Left ventricle myocardium superior (tissue), 1 donor: ENCODE measurements around the gene AMFR. TPM values are rescaled to one million over a fixed set of nuclear protein-coding genes. Genes with fewer than 3 reads are reported as not detected.
A peak's percentile ranks its signal among the peaks of the same experiment; 100 is the strongest.

Experiments
- ATAC-seq: fragments of 200-7000 bp; cut with Tn5 transposase; one replicate; pipeline ENCODE4 v1.9.1; 2020; ENCODE audit warnings: mild to moderate bottlenecking, moderate library complexity
- DNase-seq: peaks from one replicate; pipeline ENCODE4 v3.0.0-alpha.2; 2020
- intact Hi-C: fragments of 100-400 bp; cut with micrococcal nuclease; formaldehyde crosslinking; loops from one replicate; pipeline ENCODE4 v1.11.0; 2022
- total RNA-seq: library from RNA; stranded (reverse); fragmentation: NEBNext Ultra II Directional; extraction: Animal tissue kit (Norgen Biotek cat#: 25700); gene quantifications from one replicate; pipeline ENCODE4 v1.2.1, GENCODE V29; 2021
- donor health status: DM: no; HTN: yes; CAD: no; lungs with severe emphysema.

Gene AMFR
- total RNA-seq, 1 donor from 2014 or later, result 59.1 TPM

DNA sequence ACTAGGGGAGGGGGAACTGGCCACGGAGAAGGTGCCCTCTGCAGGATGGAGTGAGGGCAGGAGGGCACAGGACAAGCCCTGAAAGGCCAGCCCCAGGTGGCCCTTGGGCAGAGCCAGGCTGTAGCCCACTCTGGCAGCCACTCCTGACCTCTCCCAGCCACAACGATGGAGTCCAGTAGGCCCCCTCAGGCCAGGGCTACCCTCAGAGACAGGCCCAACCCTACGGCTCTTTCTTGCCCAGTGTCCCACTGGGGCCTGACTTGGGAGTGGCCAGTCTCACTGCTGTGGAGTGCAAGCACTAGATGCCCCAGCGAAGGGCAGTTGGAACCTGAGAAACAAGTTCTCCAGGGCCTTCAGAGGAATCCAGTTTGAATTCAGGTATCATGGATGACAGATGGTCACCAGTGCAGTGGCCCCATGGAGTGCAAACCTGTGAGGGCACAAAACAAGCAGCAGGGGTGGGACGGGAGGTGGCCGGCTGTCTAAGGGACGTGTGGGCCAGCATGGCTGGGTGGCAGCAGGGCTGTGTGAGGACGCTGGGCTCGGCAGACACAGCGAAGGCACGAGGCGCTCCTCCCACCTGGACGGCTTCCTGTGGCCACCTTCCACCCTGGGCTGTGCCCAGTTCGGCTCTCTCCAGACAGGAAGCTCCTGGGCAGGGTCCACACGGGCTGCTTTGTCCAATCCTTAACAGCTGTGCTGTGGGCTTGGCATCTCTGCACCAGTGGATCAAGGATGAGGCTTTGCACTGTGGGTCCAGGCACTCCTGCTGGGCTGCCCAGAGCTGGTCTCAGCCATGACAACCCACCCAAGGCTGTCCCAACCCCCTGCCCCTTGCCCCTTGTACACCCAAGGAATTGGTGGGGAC, 72.1 kb downstream of the AMFR start:
- DNase-seq, result peak; percentile 19
- intact Hi-C loops, result no loop called here

DNA sequence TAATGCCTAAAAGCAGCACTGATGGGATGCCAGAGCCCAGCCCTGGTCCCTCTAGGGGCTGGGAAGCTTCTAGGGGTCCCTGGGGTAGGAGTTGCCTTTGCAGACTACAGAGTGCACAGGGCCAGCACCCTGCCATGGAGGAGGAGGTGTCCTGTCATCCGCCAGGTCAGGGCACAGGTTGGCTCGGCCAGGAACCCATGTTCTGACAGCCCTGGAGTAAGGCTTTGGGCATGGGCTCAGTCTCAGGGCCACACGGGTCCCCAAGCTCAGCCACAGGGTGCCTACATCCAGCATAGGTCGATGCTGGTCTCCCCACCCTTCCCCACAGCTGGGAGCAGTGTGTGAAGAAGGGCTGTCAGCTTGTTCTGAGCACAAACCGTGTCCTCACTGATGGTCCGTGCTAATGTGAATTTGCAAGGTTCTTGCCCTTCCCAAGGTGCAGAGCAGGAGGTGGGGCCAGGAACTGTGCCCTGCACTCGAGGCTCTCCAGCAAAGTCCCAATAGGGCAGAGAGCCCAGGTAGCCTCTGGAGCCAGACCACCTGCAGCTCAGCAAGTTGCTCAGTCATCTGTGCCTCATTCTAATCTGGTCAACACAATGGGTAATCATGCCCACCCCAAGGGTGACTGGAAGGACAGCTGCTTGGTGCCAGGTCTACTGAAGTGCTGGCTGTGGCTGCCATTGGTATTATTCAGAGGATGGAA, 72.8 kb downstream of the AMFR start:
- ATAC-seq (no peak), DNase-seq (no peak)
- intact Hi-C loops, result no loop called here

More for the DNA sequence above, 72.1 kb downstream of the AMFR start:
- ATAC-seq, result no peak

DNA sequence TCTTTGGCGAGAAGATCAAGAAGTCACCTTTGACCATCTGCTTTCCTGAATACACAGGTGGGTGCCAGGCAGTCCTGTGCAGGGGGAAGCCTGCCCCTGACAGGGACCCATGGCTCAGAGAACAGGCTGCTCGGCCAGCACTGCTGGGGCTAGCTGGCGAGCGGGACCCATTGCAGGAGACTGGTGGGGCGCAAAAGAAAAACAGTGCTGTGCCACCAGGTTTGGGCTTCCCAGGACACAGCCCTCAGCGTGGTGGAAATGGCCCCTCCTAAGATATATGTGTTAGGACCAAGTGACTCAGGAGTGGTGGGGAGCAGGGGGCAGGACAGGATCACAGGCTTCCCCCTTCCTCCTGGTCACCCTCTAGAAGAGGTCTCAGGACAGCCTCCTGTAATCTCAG, 73.9 kb downstream of the AMFR start:
- ATAC-seq, result no peak
- no peak for DNase-seq
- intact Hi-C loops, result no loop called here

DNA sequence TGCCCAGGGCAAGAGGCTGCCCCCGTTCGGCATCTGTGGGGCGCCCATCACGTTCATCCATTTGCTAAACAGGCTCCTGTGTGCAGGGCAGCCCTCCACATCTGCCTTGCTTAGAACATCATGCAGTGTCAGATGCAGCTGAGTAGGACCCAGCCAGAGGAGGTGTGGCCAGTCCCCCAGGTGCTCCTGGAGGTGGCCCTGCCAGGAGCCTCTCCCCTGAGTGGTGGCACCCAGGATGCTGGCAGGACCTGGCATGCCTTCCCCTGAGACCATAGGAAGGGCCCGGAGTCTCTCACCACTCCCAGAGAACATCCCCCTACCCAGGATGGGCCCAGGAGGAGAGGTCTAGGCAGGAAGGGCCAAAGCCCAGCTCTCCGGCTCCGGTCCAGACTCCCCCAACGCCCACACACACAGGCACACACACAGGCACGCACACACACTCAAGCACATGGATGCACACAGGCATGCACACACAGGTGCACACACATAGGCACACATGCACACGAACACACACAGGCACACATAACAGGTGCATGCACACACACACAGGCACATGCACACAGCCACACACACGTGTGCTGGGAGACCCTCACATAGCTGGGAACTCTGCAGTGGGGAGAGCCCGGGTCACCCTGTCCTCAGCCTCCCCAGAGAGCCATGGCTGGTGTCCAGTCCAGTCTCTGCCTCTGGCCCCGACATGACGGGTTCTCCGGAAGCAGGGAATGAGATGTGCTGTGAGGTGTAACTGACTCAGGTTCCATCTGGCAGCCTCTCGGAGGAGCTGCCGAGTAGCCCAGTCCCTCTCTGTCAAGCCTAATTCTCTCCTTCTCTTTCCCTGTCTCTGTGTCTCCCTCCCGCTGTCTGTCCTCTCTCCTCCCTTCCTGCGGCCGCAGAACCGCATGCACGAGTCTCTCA, 74.6 kb downstream of the AMFR start:
- intact Hi-C loops, result no loop called here

DNA sequence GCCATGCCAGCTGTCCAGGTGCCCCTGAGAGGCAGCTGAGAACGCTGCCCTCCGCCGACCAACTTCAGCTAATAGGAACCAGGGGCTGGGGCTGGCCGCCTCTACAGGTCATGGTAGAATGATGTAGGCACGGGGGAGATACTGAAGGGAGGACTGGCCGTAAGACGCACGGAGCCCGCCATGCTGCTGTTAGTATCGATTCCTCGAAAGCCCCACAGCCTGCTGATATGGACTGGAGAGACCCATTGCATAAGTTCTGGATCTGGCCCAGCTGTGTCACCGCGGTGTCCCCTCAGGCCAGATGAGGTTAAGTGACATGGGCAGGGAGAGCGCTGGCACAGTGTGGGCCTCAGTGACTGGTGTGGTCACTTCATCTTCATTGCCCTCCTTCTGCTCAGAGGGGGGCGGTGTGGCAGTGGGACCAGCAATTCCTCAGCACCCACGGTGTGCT, 75.6 kb downstream of the AMFR start:
- ATAC-seq, result no peak
- peak; percentile 22 for DNase-seq
- intact Hi-C loops, result no loop called here

More for the DNA sequence above, 74.6 kb downstream of the AMFR start:
- DNase-seq (peak; percentile 29), ATAC-seq (no peak)

DNA sequence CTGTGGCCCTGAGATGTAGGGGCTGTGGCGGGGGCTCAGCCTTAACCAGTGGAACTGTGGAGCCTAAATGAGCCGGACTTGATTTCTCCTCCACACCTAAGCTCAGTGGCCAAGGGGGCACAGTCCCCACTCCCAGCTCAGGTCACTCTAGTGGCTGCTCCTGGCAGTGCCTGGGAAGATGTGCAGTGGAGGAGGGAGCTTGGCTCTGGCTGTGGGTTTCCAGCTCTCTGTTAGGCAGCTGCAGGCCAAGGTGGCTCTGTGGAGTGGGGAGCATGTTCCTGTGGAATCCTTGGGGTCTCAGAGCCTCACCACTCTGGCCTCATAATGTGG, 76.3 kb downstream of the AMFR start:
- intact Hi-C loops, result no loop called here
- no peak for ATAC-seq
- peak; percentile 11 for DNase-seq

DNA sequence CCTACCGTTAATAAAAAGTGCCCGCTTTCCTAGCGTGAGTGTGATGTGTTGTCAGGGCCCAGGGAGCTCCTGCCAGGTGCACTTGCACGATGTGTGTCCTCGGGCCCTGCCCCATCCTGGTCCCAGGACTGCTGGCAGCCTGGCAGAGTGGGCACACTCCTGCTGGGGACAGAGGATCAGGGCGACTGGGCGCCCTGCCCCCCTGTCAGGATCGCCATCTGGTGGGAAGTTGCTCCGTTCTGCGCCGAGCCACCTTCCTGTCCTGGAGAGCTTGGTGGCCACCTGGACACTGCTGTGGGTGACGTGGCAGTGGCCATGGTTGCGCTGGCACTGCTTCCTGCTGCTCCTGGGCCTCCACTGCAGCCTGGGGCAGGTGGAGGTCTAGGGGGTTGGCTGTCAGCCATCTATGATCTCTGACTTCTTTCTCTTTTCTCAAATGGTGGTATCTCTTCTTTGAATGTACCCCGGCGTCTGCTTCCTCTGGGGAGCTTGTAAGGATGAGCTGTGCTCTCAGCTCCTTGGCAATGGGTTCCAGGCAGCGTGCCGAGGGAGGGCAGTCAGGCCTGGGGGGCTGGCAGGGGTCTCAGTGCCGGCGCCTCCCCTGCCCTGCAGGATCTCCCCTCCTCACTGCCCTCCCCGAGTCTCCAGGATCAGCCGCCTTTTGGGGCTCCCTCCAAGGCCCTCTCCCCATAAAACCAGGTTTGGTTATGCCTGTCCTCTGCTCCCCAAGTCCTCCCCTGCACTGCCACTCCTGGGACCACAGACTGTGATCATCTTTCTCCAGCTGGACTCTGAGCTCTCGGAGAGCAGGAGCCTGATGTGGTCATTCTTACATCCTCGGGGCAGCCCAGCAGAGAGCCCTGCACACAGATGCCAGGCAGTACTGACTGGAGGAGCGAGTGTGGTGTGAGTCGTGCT, 76.9 kb downstream of the AMFR start:
- ATAC-seq, result no peak
- intact Hi-C loops, result no loop called here
- DNase-seq, result peak; percentile 11

DNA sequence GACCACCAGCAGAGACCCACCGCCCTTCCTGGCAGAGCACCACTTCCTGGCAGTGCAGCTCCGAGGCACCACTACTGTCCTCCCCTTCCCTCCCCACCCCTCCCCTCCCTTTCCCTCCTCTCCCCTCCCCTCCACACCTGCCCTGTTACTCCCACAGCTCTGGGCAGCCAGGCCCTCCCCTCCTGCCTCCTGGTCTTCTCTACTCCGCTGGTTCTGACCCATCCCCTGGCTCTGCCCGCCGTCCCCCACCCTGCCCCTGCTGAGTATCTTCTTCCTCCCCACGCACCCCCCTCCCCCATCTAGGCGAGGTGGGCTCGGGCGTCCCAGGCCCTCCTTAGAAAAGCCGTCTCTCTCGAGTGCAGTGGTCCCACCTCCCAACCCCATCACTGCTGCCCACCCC, 77.7 kb downstream of the AMFR start:
- ATAC-seq (no peak), DNase-seq (peak; percentile 8)
- intact Hi-C loops, result no loop called here

DNA sequence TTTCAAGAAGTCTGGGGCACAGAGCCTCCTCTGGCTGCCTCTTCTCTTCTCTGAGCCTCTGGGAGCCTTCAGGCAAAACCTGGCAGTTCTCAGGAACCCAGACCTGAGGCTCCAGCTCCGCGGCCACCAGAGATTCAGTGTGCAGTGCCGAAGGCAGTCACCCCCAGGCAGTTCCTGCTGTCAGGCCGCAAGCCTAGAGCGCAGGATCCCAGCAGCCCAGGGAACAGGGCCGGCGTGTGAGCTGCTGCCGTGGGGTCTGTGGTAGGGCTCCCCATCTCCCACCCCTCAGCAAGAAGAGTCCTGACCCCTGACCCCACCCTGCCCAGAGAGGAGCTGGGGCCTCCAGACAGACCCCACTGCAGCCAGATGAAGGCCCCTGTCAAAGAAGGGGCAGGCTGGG, 78.2 kb downstream of the AMFR start:
- intact Hi-C loops, result no loop called here
- peak; percentile 17 for DNase-seq
- no peak for ATAC-seq

DNA sequence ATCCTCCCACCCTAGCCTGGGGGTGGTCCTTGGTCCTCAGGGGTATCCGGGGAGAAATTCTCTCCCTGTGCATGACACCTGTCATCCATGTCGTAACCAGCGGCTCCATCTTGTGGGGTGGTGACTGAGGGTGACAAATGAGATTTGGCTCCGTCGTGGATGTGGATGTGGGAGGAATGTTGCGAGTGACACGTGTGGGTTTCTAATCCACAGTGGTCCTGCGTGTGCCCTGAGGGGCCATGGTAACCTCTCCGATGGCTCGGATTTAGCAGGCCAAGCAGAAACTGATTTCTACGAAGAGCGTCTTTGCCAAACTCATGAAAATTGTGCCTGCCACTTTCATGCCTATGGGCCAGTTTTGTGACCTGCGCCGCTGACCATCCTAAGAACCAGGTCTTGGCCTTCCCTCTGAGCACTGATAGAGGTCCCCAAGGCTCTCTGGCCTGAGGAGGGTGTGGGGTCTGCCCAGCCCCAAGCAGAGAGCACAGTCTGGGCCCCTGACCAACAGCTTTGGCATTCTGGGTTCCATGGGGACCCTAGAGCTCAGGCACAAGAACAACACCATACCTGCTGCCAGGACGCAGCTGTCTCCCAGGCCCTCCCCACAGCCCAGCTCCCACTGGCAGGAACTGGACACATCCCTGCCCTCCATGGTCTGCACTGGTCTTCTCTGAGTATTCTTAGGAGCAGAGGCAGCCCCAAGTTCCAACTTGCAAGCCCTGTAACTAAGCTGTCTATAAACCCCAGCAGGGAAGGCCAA, 79.0 kb downstream of the AMFR start:
- DNase-seq, result peak; percentile 12
- ATAC-seq, result no peak
- intact Hi-C loops, result no loop called here

DNA sequence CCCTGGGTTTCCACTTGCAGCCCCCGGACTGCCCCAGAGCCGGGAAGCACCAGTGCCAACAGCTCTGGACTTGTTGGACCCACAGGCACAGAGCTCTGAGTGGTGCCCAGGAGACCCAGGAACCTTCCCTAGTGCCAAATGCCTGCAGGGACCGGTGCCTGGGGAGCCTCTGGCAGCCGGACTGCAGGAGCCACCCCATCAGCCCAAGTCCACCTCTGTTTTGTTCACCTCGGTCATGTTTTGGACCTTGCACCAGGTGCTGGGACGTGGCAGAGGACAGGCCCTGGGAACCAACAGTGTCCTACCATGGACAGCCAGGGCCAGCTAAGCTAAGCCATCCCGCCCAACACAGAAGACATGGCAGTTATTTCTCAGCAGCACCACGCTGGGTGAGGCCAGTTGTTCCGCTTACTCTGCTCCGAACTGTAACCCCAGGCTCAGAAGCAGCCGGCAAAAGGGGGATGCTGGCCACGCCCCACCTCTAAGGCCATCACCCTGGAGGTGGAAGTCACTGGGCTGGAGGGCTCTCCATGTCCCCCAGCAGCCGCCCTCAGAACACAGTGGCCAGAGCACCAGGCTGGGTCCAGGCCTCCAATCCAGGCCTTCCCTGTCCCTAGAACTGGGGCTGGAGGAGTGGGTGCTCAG, 79.8 kb downstream of the AMFR start:
- ATAC-seq (no peak), DNase-seq (peak; percentile 28)
- intact Hi-C loops, result no loop called here

DNA sequence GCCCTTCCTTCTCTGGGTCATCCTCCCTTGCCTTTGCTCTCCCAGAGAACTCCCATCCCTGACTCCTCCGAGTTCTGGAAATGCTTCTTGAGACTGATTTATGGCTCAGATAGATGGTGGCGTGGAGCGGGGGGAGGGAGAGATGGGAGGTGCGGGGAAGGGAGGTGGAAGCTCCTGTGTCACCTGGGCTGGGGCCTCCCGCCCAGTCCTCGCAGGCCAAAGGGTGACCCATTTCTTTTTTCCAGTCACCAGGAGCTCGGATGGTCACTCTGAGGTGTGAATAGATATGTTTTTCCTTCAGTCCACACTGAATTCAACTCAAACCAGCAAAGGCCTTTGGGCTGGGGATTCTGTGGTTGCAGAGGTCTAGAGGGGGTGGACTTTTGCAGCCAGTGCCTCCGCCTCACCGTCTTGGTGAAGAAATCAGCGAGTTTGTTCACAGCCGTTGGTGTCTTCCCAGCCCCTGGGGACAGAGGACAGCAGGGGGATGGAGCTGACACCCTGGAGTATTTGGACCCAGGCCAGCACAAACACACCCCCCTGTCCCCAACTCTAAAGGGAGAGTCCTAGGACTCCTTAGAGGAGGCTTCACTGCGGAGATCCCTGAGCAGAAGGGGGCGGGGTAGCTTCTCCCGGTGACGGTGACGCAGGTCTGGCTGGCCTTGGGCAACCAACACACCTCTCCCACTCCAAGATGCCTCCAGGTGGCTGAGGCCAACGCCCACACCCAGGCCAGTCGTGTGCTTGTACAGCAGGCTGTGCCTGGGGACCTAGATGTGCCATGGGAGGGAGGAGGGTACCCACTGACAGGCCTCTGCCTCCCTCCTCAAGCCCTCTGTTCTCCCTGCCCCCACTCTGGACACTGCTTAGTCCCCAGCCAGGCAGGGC, 80.6 kb downstream of the AMFR start:
- intact Hi-C loops, result no loop called here
- ATAC-seq, result no peak

DNA sequence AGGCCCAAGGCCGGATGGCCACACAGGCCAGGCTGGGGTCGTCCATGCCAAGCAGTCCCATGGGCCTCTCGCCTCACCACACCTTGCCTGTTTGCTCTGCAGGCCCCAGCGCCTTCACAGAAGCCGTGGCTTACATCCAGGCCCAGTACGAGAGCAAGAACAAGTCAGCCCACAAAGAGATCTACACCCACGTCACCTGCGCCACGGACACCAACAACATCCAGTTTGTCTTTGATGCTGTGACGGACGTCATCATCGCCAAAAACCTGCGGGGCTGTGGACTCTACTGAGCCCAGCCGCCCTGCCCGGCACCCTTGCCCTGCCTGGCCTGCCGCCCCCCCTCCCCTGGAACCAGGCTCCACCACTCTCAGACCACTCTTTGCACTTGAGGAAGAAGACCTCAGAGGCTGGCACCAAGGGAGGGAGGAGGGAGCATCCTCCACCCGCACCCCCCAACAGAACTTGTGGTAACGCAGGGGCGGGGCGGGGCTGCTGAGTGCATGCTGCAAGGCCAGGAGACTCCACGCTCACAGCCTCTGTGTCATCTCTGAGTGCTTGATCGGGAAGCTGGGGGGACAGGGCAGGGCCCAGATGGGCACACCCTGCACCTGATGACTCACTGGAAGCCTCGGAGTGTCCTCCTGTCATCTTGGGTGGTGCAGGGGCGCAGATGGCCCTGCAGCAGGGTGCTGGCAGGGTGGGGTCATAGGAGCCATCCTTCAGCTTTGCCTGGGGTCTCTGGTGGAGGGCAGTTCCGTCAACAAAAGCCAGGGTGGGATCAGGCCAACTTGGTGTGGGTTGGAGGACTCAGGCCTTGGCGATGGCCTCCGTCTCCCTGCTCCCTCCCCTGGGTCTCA, 81.5 kb downstream of the AMFR start:
- ATAC-seq (no peak), DNase-seq (peak; percentile 15)
- intact Hi-C loops, result no loop called here

More for the DNA sequence above, 80.6 kb downstream of the AMFR start:
- DNase-seq, result peak; percentile 12

DNA sequence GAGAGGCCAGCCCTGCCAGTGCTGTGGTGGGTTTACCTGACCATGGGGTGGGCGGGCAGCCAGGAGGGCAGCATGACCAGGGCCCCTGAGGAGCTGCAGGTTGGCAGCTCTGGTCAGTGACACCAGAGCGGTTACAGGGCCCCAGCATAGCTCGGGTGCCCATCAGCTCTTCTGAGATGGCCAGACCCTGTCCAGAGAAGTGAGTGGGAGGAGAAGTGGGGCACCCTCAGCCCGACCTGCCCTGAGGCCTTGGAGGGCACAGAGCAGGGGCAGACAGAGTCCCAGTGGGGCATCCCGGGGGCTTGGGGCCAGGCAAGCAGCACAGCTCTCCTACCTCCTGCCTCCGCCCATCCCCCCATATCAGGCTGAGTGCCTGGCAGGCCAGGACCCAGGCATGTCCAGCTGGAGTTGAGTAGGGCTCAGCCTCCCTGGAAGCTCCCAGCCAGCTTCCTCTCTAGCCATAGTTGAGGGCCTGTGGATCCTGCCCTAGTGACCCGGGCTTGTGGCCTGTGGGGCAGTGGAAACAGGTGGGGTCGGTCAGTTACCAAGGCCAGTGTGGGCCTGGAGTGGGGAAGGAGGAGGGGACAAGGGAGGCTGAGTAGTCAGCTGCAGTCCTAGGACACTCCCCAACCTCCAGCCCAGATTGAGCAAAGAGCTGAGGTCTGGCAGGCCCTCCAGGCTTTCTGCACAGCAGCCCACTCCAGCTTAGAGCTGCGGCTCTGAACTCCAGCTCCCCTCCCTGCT, 83.5 kb downstream of the AMFR start:
- ATAC-seq (no peak), DNase-seq (no peak)
- intact Hi-C loops, result no loop called here

DNA sequence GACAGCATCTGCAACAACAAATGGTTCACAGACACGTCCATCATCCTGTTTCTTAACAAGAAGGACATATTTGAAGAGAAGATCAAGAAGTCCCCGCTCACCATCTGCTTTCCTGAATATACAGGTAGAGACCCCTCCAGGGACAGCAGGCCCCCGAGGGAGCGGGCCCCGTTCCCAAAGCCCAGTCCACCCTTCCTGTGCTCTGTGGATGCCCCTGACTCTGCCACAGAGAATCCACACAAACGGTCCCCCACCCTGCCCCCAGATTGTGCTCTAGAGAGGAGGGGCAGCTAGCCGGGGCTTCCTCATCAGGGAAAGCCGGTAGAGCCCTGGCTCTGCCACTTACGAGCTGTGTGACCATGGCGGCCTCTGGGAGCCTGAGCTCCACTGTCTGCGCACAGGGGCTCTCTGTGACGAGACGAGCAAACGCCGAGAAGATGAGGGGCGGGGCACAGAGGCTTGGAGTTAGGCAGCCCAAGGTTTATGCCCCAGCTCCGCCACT, 84.4 kb downstream of the AMFR start:
- no peak for DNase-seq

More for the DNA sequence above, 84.4 kb downstream of the AMFR start:
- no peak for ATAC-seq
- intact Hi-C loops, result no loop called here
